ENCODE results near the gene TBC1D22B.
"Not testable (repeated sequence)": the region's sequence is repeated elsewhere in the genome, so short reads cannot be mapped to it uniquely, and the experiment has no call there.

TBC1D22B gene

GRCh38 chr6:37304766-37305165, 47.2 kb downstream of the TBC1D22B start:
- no peak for DNase-seq

DNA sequence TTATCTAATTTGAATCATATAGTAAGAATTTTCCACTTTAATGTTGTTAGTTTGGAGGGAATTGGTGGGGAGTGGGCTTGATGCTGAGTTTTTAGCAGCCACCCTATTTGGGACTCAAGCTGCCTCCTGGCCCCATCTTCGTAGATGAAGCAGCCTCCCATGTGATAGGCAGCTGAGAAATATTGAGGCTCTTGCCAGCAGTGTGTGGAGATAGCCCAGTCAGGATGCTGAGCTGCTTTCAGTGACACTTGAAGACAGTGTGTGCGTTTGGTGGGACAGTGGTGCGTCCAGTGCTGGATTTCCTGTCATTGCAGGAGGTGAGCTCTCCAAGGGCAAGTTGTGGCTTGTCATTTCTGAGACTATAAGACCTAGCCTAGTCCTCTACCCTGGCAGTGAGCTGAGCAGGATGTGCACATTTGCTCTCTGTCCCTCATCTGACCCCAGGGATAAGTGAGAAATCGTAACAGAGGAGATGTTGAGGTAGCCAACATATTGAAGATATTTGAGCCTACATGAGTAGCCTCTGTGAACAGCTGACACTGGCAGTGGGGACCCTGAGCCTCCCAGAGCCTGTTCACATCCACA, 48.4 kb downstream of the TBC1D22B start:
- no peak for DNase-seq

- DNase-seq = no peak
Observed at GRCh38 chr6:37306624-37307222, 49.2 kb downstream of the TBC1D22B start.

DNA sequence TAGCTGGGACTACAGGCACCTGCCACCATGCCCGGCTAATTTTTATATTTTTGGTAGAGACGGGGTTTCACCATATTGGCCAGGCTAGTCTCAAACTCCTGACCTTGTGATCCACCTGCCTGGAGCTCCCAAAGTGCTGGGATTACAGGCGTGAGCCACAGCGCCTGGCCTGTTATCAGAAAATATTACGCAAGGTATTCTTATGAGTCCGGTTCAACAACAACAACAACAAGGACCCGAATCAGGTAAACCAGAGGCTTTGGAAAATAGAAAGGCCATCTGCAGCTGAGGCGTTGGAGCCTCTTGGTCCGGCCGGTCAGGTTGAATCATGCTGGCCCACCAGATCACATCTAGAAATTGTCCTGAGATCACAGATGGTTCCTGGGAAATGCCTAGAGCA, 49.9 kb downstream of the TBC1D22B start:
- not testable (repeated sequence) for DNase-seq

- no peak for DNase-seq
Observed at GRCh38 chr6:37308069-37308815, 50.7 kb downstream of the TBC1D22B start.

DNA sequence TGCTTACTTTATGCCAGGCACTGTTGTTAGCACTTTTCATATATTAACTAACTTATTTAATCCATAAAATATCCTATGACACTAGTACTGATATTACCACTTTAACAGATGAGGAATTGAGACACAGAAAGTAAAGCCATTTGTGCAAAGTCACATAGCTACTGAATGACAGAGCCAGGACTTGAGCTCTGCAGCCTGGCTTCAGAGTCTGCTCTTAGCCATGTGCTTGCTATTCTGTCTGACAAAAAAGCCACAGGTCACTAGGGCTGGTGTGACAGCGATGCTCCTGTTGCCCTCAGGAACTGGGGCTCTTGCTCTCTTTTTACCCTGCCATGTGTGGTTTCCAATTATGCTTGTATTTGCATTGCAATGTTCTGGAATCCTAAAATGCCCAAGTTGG, 51.5 kb downstream of the TBC1D22B start:
- no peak for DNase-seq

DNA sequence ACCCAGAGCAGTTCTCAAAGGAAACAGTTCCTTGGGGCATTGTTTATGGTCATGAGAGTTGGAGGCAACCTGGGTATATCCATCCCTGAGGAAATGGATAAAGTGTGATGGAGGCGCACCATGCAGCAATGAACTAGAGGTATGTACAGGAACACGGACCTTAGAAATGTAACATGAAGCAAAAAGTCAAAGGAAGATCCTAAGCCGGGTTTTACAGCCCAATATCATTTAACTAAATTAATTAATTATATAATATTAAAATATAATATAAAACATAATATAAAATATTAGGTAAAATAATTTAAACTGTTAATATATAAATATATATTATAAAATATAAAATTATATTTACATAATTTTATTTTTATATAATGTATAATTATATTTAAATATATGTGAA, 52.1 kb downstream of the TBC1D22B start:
- no peak for DNase-seq

GRCh38 chr6:37310966-37311365, 53.4 kb downstream of the TBC1D22B start:
- DNase-seq = no peak

GRCh38 chr6:37311741-37312473, 54.3 kb downstream of the TBC1D22B start:
- no peak for DNase-seq

DNA sequence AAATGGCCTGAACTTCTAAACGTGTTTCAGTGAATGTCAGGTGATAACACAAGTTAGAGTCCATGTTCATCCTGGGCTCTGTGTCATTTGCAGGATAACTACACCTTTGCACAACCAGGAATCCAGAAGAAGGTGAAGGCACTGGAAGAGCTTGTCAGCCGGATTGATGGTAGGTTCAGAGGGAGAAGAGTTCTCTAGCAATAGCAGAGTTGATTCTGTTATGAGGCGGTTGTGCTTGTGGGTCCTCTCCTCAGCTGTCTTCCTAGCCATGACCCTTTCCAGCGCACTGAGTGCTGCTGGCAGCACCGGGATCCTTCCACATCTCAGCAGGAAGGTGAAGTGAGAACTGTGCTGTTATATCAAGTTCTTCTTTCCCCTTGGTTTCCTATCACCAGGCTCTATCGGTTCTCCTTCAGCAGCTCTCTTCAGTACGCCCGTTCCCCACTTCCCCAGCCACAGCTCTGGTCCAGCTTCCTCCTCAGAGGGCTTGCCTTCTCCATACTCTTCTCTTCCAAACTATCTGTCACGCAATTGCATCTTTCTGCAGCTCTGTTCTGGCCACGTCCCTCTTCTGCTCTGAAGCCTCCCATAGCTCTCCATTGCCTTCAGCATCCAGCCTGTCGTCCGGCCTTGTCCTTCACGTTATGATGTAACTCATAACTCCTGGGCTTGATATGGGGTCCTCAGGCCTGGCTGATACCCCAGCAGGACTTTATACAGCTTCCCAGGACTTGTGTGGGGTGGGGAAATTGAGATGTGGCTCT, 56.3 kb downstream of the TBC1D22B start:
- DNase-seq = no peak

DNA sequence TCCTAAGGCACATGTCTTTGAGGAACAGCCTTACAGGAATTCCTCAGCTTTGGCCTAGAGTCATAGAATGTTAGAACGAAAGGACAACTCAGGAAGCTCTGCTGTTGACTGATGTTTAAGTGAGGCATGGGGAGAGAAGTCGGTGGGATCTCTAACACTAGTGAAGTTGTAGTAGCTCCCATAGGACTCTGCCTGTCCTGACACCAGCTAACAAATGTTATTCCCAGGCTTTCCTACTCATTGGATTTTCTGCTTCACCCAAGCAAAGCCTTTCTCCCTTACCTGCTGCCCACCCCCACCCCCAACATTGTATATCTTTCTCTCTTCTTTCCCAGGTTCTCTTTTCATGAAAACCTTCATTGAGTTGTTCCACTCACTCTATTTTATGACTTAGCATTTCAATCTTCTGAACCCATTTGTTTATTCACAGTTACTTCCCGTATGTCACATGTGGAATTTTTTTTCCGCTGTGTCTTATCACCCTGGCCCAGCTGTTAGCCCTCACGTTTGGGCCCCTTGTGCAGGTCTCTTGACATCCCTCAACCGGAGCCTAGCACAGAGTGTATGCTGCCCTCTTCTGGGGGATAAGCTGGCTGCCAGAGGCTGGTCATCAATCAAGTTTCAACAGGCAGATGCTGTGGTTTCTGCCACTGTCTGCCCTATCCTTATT, 57.0 kb downstream of the TBC1D22B start:
- peak; percentile 41 to 60 for DNase-seq

GRCh38 chr6:37315157-37315515, 57.6 kb downstream of the TBC1D22B start:
- no peak for DNase-seq

DNA sequence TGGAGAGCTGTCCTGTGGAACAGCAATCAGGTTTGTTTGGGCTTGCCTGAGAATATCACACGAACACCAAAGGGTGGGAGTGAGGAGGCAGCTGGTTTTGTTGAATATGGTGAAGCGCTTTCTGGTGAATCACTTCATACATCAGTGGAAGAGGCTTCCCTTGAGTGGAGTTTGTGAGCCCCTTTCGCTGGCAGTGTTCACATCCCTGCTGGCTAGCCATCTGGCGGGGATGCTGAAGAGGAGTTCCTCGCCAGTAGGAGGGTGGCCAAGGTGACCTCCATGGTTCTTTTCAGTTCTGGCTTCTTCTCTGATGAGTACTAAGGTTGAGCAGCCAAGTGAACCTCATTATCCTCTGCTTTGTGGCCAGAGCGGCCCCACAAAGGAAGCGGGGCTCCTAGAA, 58.5 kb downstream of the TBC1D22B start:
- DNase-seq = no peak

GRCh38 chr6:37317312-37318038, 59.9 kb downstream of the TBC1D22B start:
- no peak for DNase-seq

DNA sequence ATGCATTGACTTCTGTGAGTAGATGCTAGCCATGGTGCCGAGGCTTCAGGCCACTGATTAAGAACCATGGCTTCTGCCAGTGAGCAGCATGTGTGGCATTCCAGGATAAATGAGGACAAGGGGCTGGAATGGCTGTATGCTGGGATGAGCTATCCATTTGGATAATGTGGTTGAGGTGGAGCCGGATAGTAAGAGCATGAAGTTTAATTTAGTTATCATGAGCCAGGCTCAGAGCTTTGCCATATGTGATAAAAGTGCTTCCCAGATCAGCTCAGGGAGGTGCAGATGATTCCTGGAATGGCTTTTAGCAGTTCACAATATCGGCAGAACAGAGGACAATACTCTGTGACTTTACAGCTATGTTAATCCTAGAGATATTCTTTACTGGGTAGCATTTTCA, 61.6 kb downstream of the TBC1D22B start:
- no peak for DNase-seq

GRCh38 chr6:37319856-37320480, 62.4 kb downstream of the TBC1D22B start:
- no peak for DNase-seq

DNA sequence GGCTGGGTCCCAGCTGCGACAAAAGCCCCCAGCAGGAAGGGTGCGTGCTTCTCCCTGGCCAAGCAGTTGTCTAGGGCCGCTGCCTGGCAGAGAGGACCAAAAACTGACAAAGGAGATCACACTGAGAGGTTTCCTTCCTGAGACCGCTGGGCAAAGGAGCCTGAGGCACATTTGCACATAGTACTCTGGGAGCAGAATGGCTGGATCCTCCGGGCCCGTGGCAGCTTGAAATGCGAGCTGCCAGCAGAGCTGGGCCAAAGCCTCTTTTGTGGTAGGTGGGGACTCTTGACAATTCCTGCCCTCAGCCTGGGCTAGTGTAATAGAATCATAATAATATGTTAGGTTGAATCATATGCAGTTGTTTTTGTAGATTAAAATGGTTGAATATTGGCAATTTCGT, 63.1 kb downstream of the TBC1D22B start:
- DNase-seq = no peak

DNA sequence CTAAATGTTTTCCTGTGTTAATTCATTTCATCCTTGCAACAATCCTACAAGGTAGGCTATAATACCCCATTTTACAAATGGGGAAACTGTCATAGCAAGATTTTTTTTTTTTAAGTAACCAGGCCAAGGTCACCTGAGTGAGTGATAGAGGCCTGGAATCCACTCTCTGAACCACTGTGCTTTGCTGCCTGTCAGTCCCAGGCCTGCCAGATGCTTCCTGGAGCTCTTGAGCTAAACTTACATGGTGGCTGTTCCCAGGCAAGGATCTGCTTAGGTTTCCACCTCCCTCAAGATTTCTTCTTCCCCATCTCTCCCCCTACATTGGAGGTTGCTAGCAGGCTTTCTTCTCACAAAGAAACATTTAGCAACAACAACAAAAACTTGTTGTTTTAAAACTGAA, 63.5 kb downstream of the TBC1D22B start:
- no peak for DNase-seq

GRCh38 chr6:37321516-37322415, 64.2 kb downstream of the TBC1D22B start:
- DNase-seq = no peak

- no peak for DNase-seq
Observed at GRCh38 chr6:37323580-37323979, 66.0 kb downstream of the TBC1D22B start.

Measured in activated CD4-positive, alpha-beta T cell treated with anti-CD3 and anti-CD28 coated beads, Interleukin-2, amount 50 U/mL, for 48 hours (primary cell).